ENCODE results near the gene SAMD1. TPM values are rescaled to one million over a fixed set of nuclear protein-coding genes. Genes with fewer than 3 reads are reported as not detected.

SAMD1 gene
- total RNA-seq, 1 experiment from 2014 or later = 108 TPM

DNA sequence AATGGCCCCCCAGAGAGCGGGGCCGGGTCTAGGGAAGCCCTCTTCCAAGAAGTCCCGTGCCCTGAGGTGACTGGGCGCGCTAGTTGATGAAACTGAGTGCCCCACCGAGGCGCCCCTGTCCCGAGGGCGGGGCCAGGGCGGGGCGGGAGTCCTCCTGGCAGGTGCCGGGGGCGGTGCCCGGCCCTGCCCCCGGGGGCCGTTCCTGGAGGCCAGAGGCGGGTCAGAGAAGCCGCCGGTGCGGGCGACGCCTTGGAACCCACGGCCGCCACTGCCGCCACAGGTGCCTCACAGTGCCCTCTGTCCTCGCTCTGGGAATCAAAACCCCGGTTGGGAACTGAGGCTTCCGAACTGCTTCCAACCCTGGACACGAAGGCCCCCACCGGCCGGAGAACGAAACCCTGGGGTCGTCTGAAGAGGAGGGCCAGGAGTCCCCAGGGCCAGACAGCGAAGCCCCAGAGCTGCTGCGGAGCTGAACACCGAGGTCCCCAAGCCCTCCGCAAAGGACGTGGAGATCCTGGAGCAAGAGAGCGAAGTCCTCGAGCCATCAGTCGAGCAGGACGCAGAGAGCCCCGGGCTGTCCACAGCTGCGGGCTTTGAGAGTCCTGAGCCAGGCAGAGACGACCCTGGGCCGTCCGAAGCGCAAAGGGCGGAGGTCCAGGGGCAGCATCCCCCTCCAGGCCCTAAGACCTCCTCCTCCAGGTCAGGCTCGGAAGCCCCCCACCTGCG lies 17.9 kb downstream of the SAMD1 start, which contains the start of gene MISP3:
Gene MISP3, plus strand, starts transcription at position 252 of the 726 bp plus-strand sequence. CDS start 524 bp downstream, outside the sequence.
- Histone ChIP-seq H2BK5ac (ENCODE audit: insufficient read length, low read length) (no peak within 1 kb of the TSS), H3K23ac (ENCODE audit: insufficient read length, low read depth, low read length) (no peak within 1 kb of the TSS), H4K5ac (ENCODE audit: insufficient read length, low read depth, low read length) (no peak within 1 kb of the TSS), H3K4me2 (ENCODE audit: insufficient read depth, insufficient read length, low read length) (peak within 1 kb of the TSS; percentile 70), H3K18ac (ENCODE audit: insufficient read length, low read depth, low read length) (no peak within 1 kb of the TSS), H3K79me1 (ENCODE audit: insufficient read depth, low read depth, low read length, poor library complexity, severe bottlenecking) (no peaks in the 10 kb centered on the region), H3K56ac (ENCODE audit: insufficient read length, low read depth, low read length) (no peak within 1 kb of the TSS), H3K9me3 (ENCODE audit: control insufficient read depth, low read depth, low read length) (no peaks in the 10 kb centered on the region), H2BK15ac (ENCODE audit: low read depth, low read length) (no peak within 1 kb of the TSS), H3K4ac (ENCODE audit: low read depth, low read length) (no peak within 1 kb of the TSS), H3K27ac (ENCODE audit: insufficient read length, low read depth, low read length) (no peak within 1 kb of the TSS), H3T11ph (ENCODE audit: low read length) (no peak within 1 kb of the TSS), H3K79me2 (ENCODE audit: insufficient read depth, low read length) (no peaks in the 10 kb centered on the region), H3K9ac (ENCODE audit: extremely low read depth, insufficient read length, low read length) (no peak within 1 kb of the TSS), H2BK20ac (ENCODE audit: low read depth, low read length, poor library complexity, severe bottlenecking) (no peak within 1 kb of the TSS), H3K14ac (ENCODE audit: insufficient read depth, low read length) (no peak within 1 kb of the TSS; the same call in 1 of the 2 replicates), H2BK12ac (ENCODE audit: insufficient read length, low read depth, low read length) (no peak within 1 kb of the TSS), H2AK5ac (ENCODE audit: insufficient read length, low read length) (no peak within 1 kb of the TSS), H4K20me1 (ENCODE audit: control insufficient read depth, insufficient read depth, insufficient read length) (no peaks in the 10 kb centered on the region), H3K23me2 (ENCODE audit: insufficient read length, low read depth, low read length, poor library complexity, severe bottlenecking) (peaks cover 21% of the 10 kb centered on the region), H3K27me3 (ENCODE audit: insufficient read depth, low read length) (peaks cover 14% of the 10 kb centered on the region; the same call in 1 of the 2 replicates), H4K91ac (ENCODE audit: insufficient read length, low read depth, low read length) (no peak within 1 kb of the TSS), H2AFZ (ENCODE audit: low read length) (no peak within 1 kb of the TSS), H2BK120ac (ENCODE audit: low read depth, low read length, poor library complexity, severe bottlenecking) (no peak within 1 kb of the TSS), H4K8ac (replicated peaks; ENCODE audit: insufficient read length, low read depth, low read length) (no peak within 1 kb of the TSS), H3K4me1 (ENCODE audit: insufficient read depth, low read length) (no peaks in the 10 kb centered on the region)
- DNase-seq = no peak
- no peaks in the 10 kb centered on the region for H3K36me3 Mint-ChIP-seq (ENCODE audit: insufficient read depth in 1 of 3, low read depth in 3 of 3)
- TF ChIP-seq CTCF (conservative IDR thresholded peaks at IDR 0.05) = no peak
- H3K9me3 Mint-ChIP-seq = no peaks in the 10 kb centered on the region; a peak in 1 of 5 replicates
- peak within 1 kb of the TSS; percentile 73 to 86 for H3K4me3 Mint-ChIP-seq
- WGBS (ENCODE audit: extremely low coverage, insufficient read length, low lambda C conversion rate) = no CpG with 5 or more reads among the region's 51 CpGs
- peaks cover 7 to 12% of the 10 kb centered on the region in 2 experiments; a peak in 3 of 4 replicates for H3K4me1 Mint-ChIP-seq
- no peak within 1 kb of the TSS; a peak in 1 of 7 replicates for H3K27ac Mint-ChIP-seq
- peaks cover 68% of the 10 kb centered on the region for H3K27me3 Mint-ChIP-seq (ENCODE audit: low read depth)
